Pancreas (tissue), 10 donors: Measurements from ENCODE around the gene TMEM98. TPM values are rescaled to one million over a fixed set of nuclear protein-coding genes. Genes with fewer than 3 reads are reported as not detected.

ENCODE experiments used
- ATAC-seq, 4 donors: fragments of 200-7000 bp; cut with Tn5 transposase; one replicate each; pipeline versions ENCODE4 v1.8.0 to v1.9.1; 2020; ENCODE audit warnings: mild to moderate bottlenecking in 4 of 4, moderate library complexity in 4 of 4
- DNase-seq, 6 donors: peaks; one replicate each; pipeline ENCODE4 v3.0.0-alpha.2; 2020
- FAIRE-seq: peaks from 2 replicates; lab custom pipeline; 2012; peaks lifted over from hg19 to GRCh38; lab: Jason Lieb, UNC
- H3K27ac ChIP-seq, 4 donors: fragments of 200-600 bp; sonication (generic); 1 replicate in 3 of 4; 2 replicates in 1 of 4; pipeline versions ENCODE4 v1.5.0 to v1.8.0; 2020
- H3K27me3 ChIP-seq, 4 donors: fragments of 200-600 bp; one replicate each; pipeline ENCODE4 v1.8.0; 2021
- H3K36me3 ChIP-seq, 3 donors: fragments of 200-600 bp; sonication (generic) in 1 of 3; one replicate each; pipeline versions ENCODE4 v1.5.0 to v1.8.0; 2020 to 2021
- H3K4me1 ChIP-seq, 3 donors: fragments of 200-600 bp; one replicate each; pipeline ENCODE4 v1.8.0; 2021
- H3K4me3 ChIP-seq, 4 donors: fragments of 200-600 bp; sonication (generic) in 2 of 4; one replicate each; pipeline versions ENCODE4 v1.5.0 to v1.8.0; 2020 to 2021
- H3K9me3 ChIP-seq, 4 donors: fragments of 200-600 bp; one replicate each; pipeline ENCODE4 v1.8.0; 2021
- CTCF ChIP-seq, 4 donors: fragments of 200-600 bp; sonication (generic) in 3 of 4; IDR thresholded peaks; one replicate each; pipeline versions ENCODE4 v1.5.0 to v1.8.0; 2021; ENCODE audit warnings: antibody characterized with exemption in 4 of 4
- WGBS, 2 donors: extraction: QIAGEN DNeasy Blood & Tissue Kit; methylation state at CpG; one replicate each; pipeline ENCODE4 v1.1.7; 2013; 5-methylcytosine and 5-hydroxymethylcytosine counted together
- intact Hi-C, 3 donors: fragments of 100-400 bp; cut with DNase I; formaldehyde crosslinking; loops; one replicate each; pipeline versions ENCODE4 v1.11.1 to v1.14.2; 2022
- polyA plus RNA-seq, 2 donors: library from polyadenylated mRNA; stranded (reverse); fragments of 200-250 nt; gene quantifications; one replicate each; pipeline ENCODE4 v1.2.3, GENCODE V29; 2013
- total RNA-seq, 6 donors: library from RNA; stranded (reverse); fragmentation: NEBNext Ultra II Directional in 4 of 6; extraction: Animal tissue kit (Norgen Biotek cat#: 25700) in 4 of 6; gene quantifications; one replicate each; pipeline versions ENCODE4 v1.2.1 to v1.2.4, GENCODE V29; 2021 to 2023
- donor health status: healthy with polysubstance abuse.
- donor health status: DM: no; HTN: no; CAD: no; lungs with moderate emphysema.
- donor health status: DM: no; HTN: no; CAD: no.
- donor health status: control.
- donor health status: control.
- donor health status: Bipolar disorder and iron deficiency.
- donor health status: DM: yes; HTN: yes; CAD: no.
- donor health status: DM: no; HTN: no; CAD: no.
- donor health status: DM: no; HTN: no; CAD: no.
- donor health status: DM: yes; HTN: yes; CAD: no.

Gene TMEM98
- total and polyA plus RNA-seq, 8 donors, result 16.6 to 62.1 (median 36.5) TPM

GRCh38 chr17:32907583-32907982 lies 20.4 kb upstream of the TMEM98 start:
- FAIRE-seq (no peak), DNase-seq (peak in 1 of 6 donors; percentile 36), ATAC-seq (no peak)
- WGBS, 2 donors, result 72 to 74% methylated on average over 6 of the region's 6 CpGs
- H3K4me1 ChIP-seq, result peaks cover 7 to 18% (median 16%) of the 10 kb centered on the region in 3 donors
- intact Hi-C loops, result loop anchor here in 1 of 3 donors (10.0 kb wide), 1 partner anchor 123 kb away; no protein-coding TSS in a partner anchor
- no peak overlapping the region for H3K27ac ChIP-seq
- no peaks in the 10 kb centered on the region for H3K36me3 ChIP-seq
- H3K4me3 ChIP-seq, result no peak overlapping the region
- H3K9me3 ChIP-seq, result no peaks in the 10 kb centered on the region
- TF ChIP-seq CTCF (IDR thresholded peaks at IDR 0.05), result no peak
- no peaks in the 10 kb centered on the region for H3K27me3 ChIP-seq

- TF ChIP-seq CTCF (IDR thresholded peaks at IDR 0.05), result peak; percentile 66 to 82 (median 76)
- H3K4me3 ChIP-seq, result no peak overlapping the region
- no peaks in the 10 kb centered on the region for H3K9me3 ChIP-seq
- intact Hi-C loops, result loop anchor here in 1 of 3 donors (10.0 kb wide), 1 partner anchor 125 kb away; no protein-coding TSS in a partner anchor
- H3K27me3 ChIP-seq, result no peaks in the 10 kb centered on the region
- H3K36me3 ChIP-seq, result no peaks in the 10 kb centered on the region
- ATAC-seq (peak; percentile 65 to 88 (median 84)), FAIRE-seq (no peak), DNase-seq (peak in 5 of 6 donors; percentile 59 to 87 (median 81))
- WGBS, 2 donors, result 28 to 29% methylated on average over 4 of the region's 4 CpGs
- peaks cover 7 to 18% (median 16%) of the 10 kb centered on the region in 3 donors for H3K4me1 ChIP-seq
- H3K27ac ChIP-seq, result peak overlapping the region in 1 of 4 donors; percentile 44
These were observed 18.1 kb upstream of the TMEM98 start for GRCh38 chr17:32909787-32910369.

GRCh38 chr17:32910769-32911168 lies 17.2 kb upstream of the TMEM98 start:
- TF ChIP-seq CTCF (IDR thresholded peaks at IDR 0.05), result no peak
- WGBS, 2 donors, result 29 to 53% methylated on average over 3 of the region's 3 CpGs
- no peak for DNase-seq

GRCh38 chr17:32912218-32912897 lies 15.6 kb upstream of the TMEM98 start:
- H3K36me3 ChIP-seq, result no peaks in the 10 kb centered on the region
- peak overlapping the region; percentile 44 to 86 (median 70) for H3K27ac ChIP-seq
- peak; percentile 92 to 95 (median 94) for ATAC-seq
- no peak overlapping the region for H3K4me3 ChIP-seq
- no peak for TF ChIP-seq CTCF (IDR thresholded peaks at IDR 0.05)
- H3K27me3 ChIP-seq, result no peaks in the 10 kb centered on the region
- WGBS, 2 donors, result 9 to 10% methylated on average over 10 of the region's 10 CpGs
- peak; percentile 76 to 92 (median 88) for DNase-seq
- no peaks in the 10 kb centered on the region for H3K9me3 ChIP-seq
- H3K4me1 ChIP-seq, result peaks cover 7 to 18% (median 16%) of the 10 kb centered on the region in 3 donors
- FAIRE-seq, result peak; percentile 92
- intact Hi-C loops, result no loop called here

More at GRCh38 chr17:32910769-32911168, 17.2 kb upstream of the TMEM98 start:
- FAIRE-seq (no peak), ATAC-seq (peak in 1 of 4 donors; percentile 2)
- no peak overlapping the region for H3K4me3 ChIP-seq
- H3K4me1 ChIP-seq, result peaks cover 7 to 18% (median 16%) of the 10 kb centered on the region in 3 donors
- H3K36me3 ChIP-seq, result no peaks in the 10 kb centered on the region
- no peaks in the 10 kb centered on the region for H3K27me3 ChIP-seq
- intact Hi-C loops, result no loop called here
- H3K9me3 ChIP-seq, result no peaks in the 10 kb centered on the region
- H3K27ac ChIP-seq, result no peak overlapping the region
